ENCODE data around the gene MEX3A.

GRCh38 chr1:156111355-156111962 lies 29.2 kb upstream of the MEX3A start:
- TF ChIP-seq POLR2A (IDR thresholded peaks at IDR 0.05; ENCODE audit: low read length) = no peak
- TF ChIP-seq CTCF (IDR thresholded peaks at IDR 0.05) = no peak
- no peak for TF ChIP-seq FOSL2 (IDR thresholded peaks at IDR 0.05)
- no peak for TF ChIP-seq FOSL2 (CRISPR knock-in tag; IDR thresholded peaks at IDR 0.05)
- no peak for TF ChIP-seq MYC (IDR thresholded peaks at IDR 0.05; ENCODE audit: borderline replicate concordance, low read length)
- no peak for TF ChIP-seq MAX (IDR thresholded peaks at IDR 0.05)
- no peak for TF ChIP-seq RAD21 (conservative IDR thresholded peaks at IDR 0.05 in 1 of 2, IDR thresholded peaks at IDR 0.05 in 1 of 2)
- TF ChIP-seq ZFP36 (IDR thresholded peaks at IDR 0.05; ENCODE audit: borderline replicate concordance, partially characterized antibody) = no peak
- no peak for TF ChIP-seq JUNB (IDR thresholded peaks at IDR 0.05)
- no peak for TF ChIP-seq CEBPB (IDR thresholded peaks at IDR 0.05)
- TF ChIP-seq RNF2 (IDR thresholded peaks at IDR 0.05; ENCODE audit: borderline replicate concordance, low read depth) = no peak
- TF ChIP-seq POLR2AphosphoS2 (conservative IDR thresholded peaks at IDR 0.05; ENCODE audit: low read length) = no peak
- no peak for TF ChIP-seq EP300 (IDR thresholded peaks at IDR 0.05)
- no peak for TF ChIP-seq JUN (IDR thresholded peaks at IDR 0.05)

Measured in A549 (cell line).